Kidney epithelial cell (primary cell): Measurements from ENCODE around the gene ABCB8. TPM values are rescaled to one million over a fixed set of nuclear protein-coding genes. Genes with fewer than 3 reads are reported as not detected.

Experiments
- DNase-seq: peaks from one replicate; pipeline ENCODE4 v3.0.0-alpha.2; 2010; ENCODE audit warnings: low read depth
- H3K27me3 ChIP-seq: 2 replicates; pipeline ENCODE4 v1.6.0; 2011; ENCODE audit warnings: low read length; ENCODE audit not compliant: control insufficient read depth, insufficient read depth
- H3K36me3 ChIP-seq: 2 replicates; pipeline ENCODE4 v1.5.1; 2011; ENCODE audit warnings: low read length; ENCODE audit not compliant: control insufficient read depth, insufficient read depth
- H3K4me3 ChIP-seq: 2 replicates; pipeline ENCODE4 v1.5.1; 2011; ENCODE audit warnings: low read depth, mild to moderate bottlenecking, control low read depth, low read length
- total RNA-seq: library from RNA; depleted of rRNA; stranded (reverse); fragments of >200 nt; gene quantifications from 2 replicates; pipeline ENCODE4 v1.2.3, GENCODE V29; 2015
- TF ChIP-seq, protein P1 (sequence below): IDR thresholded peaks from 2 replicates; pipeline ENCODE4 v1.5.1; 2011; ENCODE audit warnings: mild to moderate bottlenecking, moderate library complexity, low read length, control low read depth, inconsistent platforms; ENCODE audit not compliant: insufficient read depth, poor library complexity, severe bottlenecking

ABCB8 gene
- total RNA-seq, 1 donor from 2014 or later: 37.1 TPM

DNA sequence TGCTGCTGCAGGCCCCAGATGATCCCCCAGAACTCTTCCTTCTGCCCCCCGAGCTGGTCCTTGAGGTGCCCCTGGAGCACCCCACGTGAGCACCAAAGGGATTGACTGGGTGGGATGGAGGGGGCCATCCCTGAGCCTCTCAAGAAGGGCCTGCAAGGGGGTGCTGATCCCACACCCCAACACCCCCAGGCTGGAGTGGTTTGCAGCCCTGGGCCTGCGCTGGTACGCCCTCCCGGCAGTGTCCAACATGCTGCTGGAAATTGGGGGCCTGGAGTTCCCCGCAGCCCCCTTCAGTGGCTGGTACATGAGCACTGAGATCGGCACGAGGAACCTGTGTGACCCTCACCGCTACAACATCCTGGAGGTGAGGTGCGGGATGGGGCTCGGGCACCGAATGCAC lies 29.2 kb upstream of the ABCB8 start:
- TF ChIP-seq, protein P1, sequence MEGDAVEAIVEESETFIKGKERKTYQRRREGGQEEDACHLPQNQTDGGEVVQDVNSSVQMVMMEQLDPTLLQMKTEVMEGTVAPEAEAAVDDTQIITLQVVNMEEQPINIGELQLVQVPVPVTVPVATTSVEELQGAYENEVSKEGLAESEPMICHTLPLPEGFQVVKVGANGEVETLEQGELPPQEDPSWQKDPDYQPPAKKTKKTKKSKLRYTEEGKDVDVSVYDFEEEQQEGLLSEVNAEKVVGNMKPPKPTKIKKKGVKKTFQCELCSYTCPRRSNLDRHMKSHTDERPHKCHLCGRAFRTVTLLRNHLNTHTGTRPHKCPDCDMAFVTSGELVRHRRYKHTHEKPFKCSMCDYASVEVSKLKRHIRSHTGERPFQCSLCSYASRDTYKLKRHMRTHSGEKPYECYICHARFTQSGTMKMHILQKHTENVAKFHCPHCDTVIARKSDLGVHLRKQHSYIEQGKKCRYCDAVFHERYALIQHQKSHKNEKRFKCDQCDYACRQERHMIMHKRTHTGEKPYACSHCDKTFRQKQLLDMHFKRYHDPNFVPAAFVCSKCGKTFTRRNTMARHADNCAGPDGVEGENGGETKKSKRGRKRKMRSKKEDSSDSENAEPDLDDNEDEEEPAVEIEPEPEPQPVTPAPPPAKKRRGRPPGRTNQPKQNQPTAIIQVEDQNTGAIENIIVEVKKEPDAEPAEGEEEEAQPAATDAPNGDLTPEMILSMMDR: no peak

DNA sequence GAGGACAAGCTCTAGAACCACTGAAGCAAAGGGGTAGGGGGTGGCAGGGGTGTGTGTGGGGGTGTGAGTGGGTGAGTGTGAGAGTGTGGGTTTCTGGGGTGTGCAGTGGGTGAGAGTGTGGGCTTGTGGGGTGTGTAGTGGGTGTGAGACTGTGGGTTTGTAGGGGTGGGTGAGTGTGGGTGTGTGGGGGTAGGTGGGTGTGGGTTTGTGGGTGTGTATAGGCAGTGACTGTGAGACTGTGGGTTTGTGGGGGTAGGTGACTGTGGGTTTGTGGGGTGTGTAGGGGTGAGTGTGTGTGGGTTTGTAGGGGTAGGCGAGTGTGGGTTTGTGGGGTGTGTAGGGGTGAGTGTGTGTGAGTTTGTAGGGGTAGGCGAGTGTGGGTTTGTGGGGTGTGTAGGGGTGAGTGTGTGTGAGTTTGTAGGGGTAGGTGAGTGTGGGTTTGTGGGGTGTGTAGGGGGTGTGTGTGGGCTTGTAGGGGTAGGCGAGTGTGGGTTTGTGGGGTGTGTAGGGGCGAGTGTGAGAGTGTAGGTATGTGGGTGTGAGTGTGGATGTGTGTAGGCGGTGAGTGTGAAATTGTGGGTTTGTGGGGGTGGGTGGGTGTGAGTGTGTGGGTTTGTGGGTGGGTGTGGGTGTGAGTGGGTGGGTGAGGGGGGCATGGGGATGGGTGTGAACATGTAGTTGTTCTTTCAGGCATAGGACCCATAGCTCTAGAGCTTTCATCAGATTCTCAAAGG lies 28.6 kb upstream of the ABCB8 start:
- no peak overlapping the region for H3K4me3 ChIP-seq
- TF ChIP-seq, protein P1: no peak
- no peaks in the 10 kb centered on the region for H3K36me3 ChIP-seq
- H3K27me3 ChIP-seq: peaks cover 7% of the 10 kb centered on the region
- DNase-seq: no peak

More for the DNA sequence above, 29.2 kb upstream of the ABCB8 start:
- no peak for DNase-seq
- Histone ChIP-seq H3K4me3 (no peak overlapping the region), H3K36me3 (no peaks in the 10 kb centered on the region), H3K27me3 (peaks cover 7% of the 10 kb centered on the region)

DNA sequence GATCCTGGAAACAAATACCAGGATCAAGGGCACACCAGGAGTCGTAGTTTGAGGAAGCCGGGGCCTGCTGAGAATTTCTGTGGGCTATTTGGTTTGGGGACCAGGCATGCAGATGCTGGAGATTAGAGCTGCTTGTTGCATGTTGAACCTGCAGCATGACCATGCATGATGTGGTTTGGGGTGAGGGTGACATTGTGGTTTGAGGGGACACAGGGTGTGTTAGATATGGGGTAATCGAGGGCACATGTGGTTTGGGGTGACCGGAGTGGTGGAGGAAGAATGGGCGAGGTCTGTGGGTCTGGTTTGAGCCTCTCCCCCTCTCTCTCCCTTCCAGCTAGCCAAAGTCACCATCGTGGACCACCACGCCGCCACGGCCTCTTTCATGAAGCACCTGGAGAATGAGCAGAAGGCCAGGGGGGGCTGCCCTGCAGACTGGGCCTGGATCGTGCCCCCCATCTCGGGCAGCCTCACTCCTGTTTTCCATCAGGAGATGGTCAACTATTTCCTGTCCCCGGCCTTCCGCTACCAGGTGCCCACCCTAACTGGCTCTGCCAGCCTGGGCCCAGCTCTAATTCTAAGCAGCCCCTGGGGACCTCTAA lies 27.3 kb upstream of the ABCB8 start:
- Histone ChIP-seq H3K4me3 (no peak overlapping the region), H3K27me3 (peaks cover 9% of the 10 kb centered on the region), H3K36me3 (no peaks in the 10 kb centered on the region)
- TF ChIP-seq, protein P1: no peak
- no peak for DNase-seq

DNA sequence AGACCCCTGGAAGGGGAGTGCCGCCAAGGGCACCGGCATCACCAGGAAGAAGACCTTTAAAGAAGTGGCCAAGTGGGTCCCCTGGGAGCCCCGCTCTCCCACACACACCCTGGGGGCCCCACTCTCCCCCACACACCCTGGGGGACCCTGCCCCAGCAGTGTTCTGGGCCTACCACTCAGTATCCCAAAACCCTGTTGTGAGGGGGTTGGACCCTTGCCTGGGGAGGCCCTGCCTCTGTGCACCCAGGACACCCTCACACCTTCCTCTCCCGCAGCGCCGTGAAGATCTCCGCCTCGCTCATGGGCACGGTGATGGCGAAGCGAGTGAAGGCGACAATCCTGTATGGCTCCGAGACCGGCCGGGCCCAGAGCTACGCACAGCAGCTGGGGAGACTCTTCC lies 26.7 kb upstream of the ABCB8 start:
- peaks cover 9% of the 10 kb centered on the region for H3K27me3 ChIP-seq
- TF ChIP-seq, protein P1: no peak
- no peak overlapping the region for H3K4me3 ChIP-seq
- H3K36me3 ChIP-seq: no peaks in the 10 kb centered on the region
- no peak for DNase-seq

DNA sequence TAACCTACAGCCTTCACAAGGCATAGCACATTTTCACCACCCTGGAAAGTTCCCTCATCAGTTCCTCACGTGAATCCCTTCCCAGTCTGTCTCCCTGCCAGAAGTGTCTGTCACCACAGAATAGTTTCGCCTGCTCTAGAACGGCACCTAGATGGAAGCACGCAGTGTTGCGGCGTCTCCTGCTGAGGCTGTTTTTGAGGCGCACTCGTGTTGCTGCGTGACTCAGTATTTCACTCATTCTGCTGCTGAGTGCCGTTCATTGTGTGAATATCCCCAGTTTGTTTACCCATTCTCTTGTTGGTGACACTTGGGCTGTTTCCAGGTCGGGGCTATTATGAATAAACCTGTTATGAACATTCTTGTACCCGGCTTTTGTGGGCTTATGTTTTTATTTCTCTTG lies 24.7 kb upstream of the ABCB8 start:
- DNase-seq: no peak
- Histone ChIP-seq H3K36me3 (no peaks in the 10 kb centered on the region), H3K27me3 (peaks cover 2% of the 10 kb centered on the region), H3K4me3 (no peak overlapping the region)
- TF ChIP-seq, protein P1: no peak
